ENCODE measurements around the gene TM9SF4. TPM values are rescaled to one million over a fixed set of nuclear protein-coding genes. Genes with fewer than 3 reads are reported as not detected.

Gene TM9SF4
- 24.9 and 28.1 TPM in 2 replicates for total RNA-seq

GRCh38 chr20:32109392-32110172, at the start of gene TM9SF4:
TM9SF4 (plus strand) TSS chr20:32109714; CDS start chr20:32109741, 27 bp downstream.

GRCh38 chr20:32207626-32208498, 98.3 kb downstream of the TM9SF4 start, which contains the start of the genes PLAGL2 and POFUT1:
PLAGL2 (minus strand) TSS chr20:32207743; CDS start chr20:32202178, 5,565 bp downstream.
POFUT1 (plus strand) TSS chr20:32207880; CDS start chr20:32207942, 62 bp downstream.

Other genes with a start within 250 kb of the TM9SF4 start
- 0.30 TPM in 1 of 2 replicates, not detected in the other for gene DUSP15, start 239.2 kb upstream of the TM9SF4 start, total RNA-seq
- not detected in 2 replicates for gene TTLL9, start 239.1 kb upstream of the TM9SF4 start, total RNA-seq
- gene PDRG1, start 157.7 kb upstream of the TM9SF4 start, total RNA-seq: 7.2 and 7.9 TPM in 2 replicates
- gene XKR7, start 141.6 kb upstream of the TM9SF4 start, total RNA-seq: under 0.01 TPM in 1 of 2 replicates, not detected in the other
- gene CCM2L, start 99.3 kb upstream of the TM9SF4 start, total RNA-seq: not detected in 2 replicates
- not detected in 2 replicates for gene HCK, start 57.5 kb upstream of the TM9SF4 start, total RNA-seq
- 3.5 and 3.6 TPM in 2 replicates for gene PLAGL2, start 98.0 kb downstream of the TM9SF4 start, total RNA-seq
- gene POFUT1, start 98.2 kb downstream of the TM9SF4 start, total RNA-seq: 43.0 and 46.2 TPM in 2 replicates
- gene KIF3B, start 167.9 kb downstream of the TM9SF4 start, total RNA-seq: 16.5 and 17.5 TPM in 2 replicates
- gene ASXL1, start 248.6 kb downstream of the TM9SF4 start, total RNA-seq: 20.5 and 22.6 TPM in 2 replicates

Data from bronchus fibroblast of lung (primary cell).